H1 (cell line): ENCODE measurements around the gene SNX19. TPM values are rescaled to one million over a fixed set of nuclear protein-coding genes. Genes with fewer than 3 reads are reported as not detected.

Experiments
- HDAC6 ChIP-seq: IDR thresholded peaks from one replicate; pipeline ENCODE4 v1.7.1; 2012; ENCODE audit warnings: low read depth, mild to moderate bottlenecking, inconsistent platforms, low read length, moderate library complexity
- KDM1A ChIP-seq: fragments of 200-600, 300-600 bp; sonication (generic); IDR thresholded peaks from 2 replicates; pipeline ENCODE4 v1.7.1; 2016; ENCODE audit warnings: mild to moderate bottlenecking, low read length, borderline replicate concordance
- KDM4A ChIP-seq: IDR thresholded peaks from one replicate; pipeline ENCODE4 v1.7.1; 2012; ENCODE audit warnings: low read depth, mild to moderate bottlenecking, moderate library complexity, low read length, inconsistent platforms; ENCODE audit not compliant: severe bottlenecking
- KDM5A ChIP-seq: fragments of 200-600 bp; IDR thresholded peaks from 2 replicates; pipeline ENCODE4 v1.7.1; 2012; ENCODE audit warnings: mild to moderate bottlenecking, low read length, inconsistent platforms, mixed read lengths
- SIN3A ChIP-seq, 2 experiments: IDR thresholded peaks in 1 of 2; conservative IDR thresholded peaks in 1 of 2; 2 replicates each; pipeline ENCODE4 v1.6.1; 2011 to 2012; ENCODE audit warnings: low read length in 2 of 2, improper control_type of control experiment in 1 of 2, low read depth in 1 of 2, mild to moderate bottlenecking in 1 of 2
- TAF7 ChIP-seq: optimal IDR thresholded peaks from 2 replicates; pipeline ENCODE3; 2011; ENCODE audit warnings: low read depth, mild to moderate bottlenecking, inconsistent platforms, low read length, moderate library complexity, borderline replicate concordance
- ZNF274 ChIP-seq: IDR thresholded peaks from 2 replicates; pipeline ENCODE4 v1.7.0; 2012; ENCODE audit warnings: low read length, borderline replicate concordance; ENCODE audit errors: extremely low read depth
- polyA plus RNA-seq, 7 experiments: library from polyadenylated mRNA; depleted of rRNA in 3 of 7; stranded (reverse) in 5 of 7; unstranded in 2 of 7; fragments of >200 nt in 5 of 7; fragments of 200-250 nt in 2 of 7; gene quantifications; 1 replicate in 5 of 7; 2 replicates in 1 of 7; 4 replicates in 1 of 7; pipeline versions ENCODE4 v1.2.1 to v1.2.3, GENCODE V29; 2011 to 2013; ENCODE audit warnings: missing spikeins in 2 of 7, mixed read lengths in 2 of 7
- total RNA-seq: library from RNA; stranded (reverse); fragmentation: NEBNext Ultra II Directional; extraction: Animal tissue kit (Norgen Biotek cat#: 25700); gene quantifications from 2 replicates; pipeline ENCODE4 v1.2.1, GENCODE V29; 2021
- TF ChIP-seq, protein P1 (sequence below): IDR thresholded peaks from 2 replicates; pipeline ENCODE4 v1.6.1; 2011; ENCODE audit warnings: low read length, improper control_type of control experiment

SNX19 gene
- total and polyA plus RNA-seq, 2 of the 8 experiments (the other 6 are each of a cell fraction or from before 2014, with no cell fraction given): 15.0 to 25.2 TPM

DNA sequence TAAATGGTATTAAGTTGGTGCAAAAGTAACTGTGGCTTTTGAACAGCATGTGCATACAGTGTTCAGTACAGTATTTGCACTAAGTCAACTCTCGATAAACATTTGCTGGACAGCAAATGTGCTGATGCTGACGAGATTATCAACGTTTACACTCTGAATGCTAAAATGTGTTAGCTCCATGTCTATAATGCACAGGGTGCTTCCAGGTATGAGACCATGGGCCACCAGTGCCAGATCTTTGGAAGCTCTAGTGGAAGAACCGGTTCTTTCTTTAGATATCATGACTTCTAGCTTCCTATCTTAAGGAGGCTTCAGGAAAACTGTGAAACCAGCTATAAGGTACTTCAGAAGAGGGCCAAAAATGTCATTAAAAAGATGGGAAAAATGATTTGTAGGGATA is 17.2 kb downstream of the SNX19 start (continued):
- no peak for TF ChIP-seq SIN3A (conservative IDR thresholded peaks at IDR 0.05 in 1 of 2, IDR thresholded peaks at IDR 0.05 in 1 of 2; ENCODE audit: low read depth in 1 of 2, low read length in 2 of 2)
- TF ChIP-seq HDAC6: no peak
- no peak for TF ChIP-seq KDM1A
- no peak for TF ChIP-seq TAF7
- TF ChIP-seq ZNF274: no peak
- TF ChIP-seq, protein P1, sequence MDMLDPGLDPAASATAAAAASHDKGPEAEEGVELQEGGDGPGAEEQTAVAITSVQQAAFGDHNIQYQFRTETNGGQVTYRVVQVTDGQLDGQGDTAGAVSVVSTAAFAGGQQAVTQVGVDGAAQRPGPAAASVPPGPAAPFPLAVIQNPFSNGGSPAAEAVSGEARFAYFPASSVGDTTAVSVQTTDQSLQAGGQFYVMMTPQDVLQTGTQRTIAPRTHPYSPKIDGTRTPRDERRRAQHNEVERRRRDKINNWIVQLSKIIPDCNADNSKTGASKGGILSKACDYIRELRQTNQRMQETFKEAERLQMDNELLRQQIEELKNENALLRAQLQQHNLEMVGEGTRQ: no peak
- no peak for TF ChIP-seq KDM5A
- no peak for TF ChIP-seq KDM4A
- TF ChIP-seq, all 59 proteins: peak for 0
